DND-41 (cell line): Measurements from ENCODE around the gene KRTAP10-5.

Experiments used
- ATAC-seq: fragments of 200-7000 bp; cut with Tn5 transposase; 3 replicates; pipeline ENCODE4 v1.9.1; 2021; ENCODE audit warnings: low read depth; ENCODE audit not compliant: insufficient read depth
- DNase-seq: peaks from one replicate; pipeline ENCODE4 v3.0.0-alpha.2; 2020
- H2AFZ ChIP-seq: 2 replicates; pipeline ENCODE4 v1.6.0; 2012; ENCODE audit warnings: low read depth, low read length
- H3K27ac ChIP-seq: 2 replicates; pipeline ENCODE4 v1.5.1; 2012; ENCODE audit warnings: low read length, inconsistent platforms
- H3K27me3 ChIP-seq: fragments of 200-600 bp; sonication (generic); 2 replicates; pipeline ENCODE4 v1.6.0; 2012; ENCODE audit warnings: low read length, mild to moderate bottlenecking, inconsistent platforms; ENCODE audit not compliant: insufficient read depth, poor library complexity
- H3K36me3 ChIP-seq: 2 replicates; pipeline ENCODE4 v1.5.1; 2012; ENCODE audit warnings: low read length, inconsistent platforms; ENCODE audit not compliant: insufficient read depth
- H3K4me1 ChIP-seq: 2 replicates; pipeline ENCODE4 v1.5.1; 2012; ENCODE audit warnings: mild to moderate bottlenecking, low read length; ENCODE audit not compliant: insufficient read depth
- H3K4me2 ChIP-seq: 2 replicates; pipeline ENCODE4 v1.6.0; 2012; ENCODE audit warnings: mild to moderate bottlenecking, moderate library complexity, low read length, inconsistent platforms; ENCODE audit not compliant: insufficient read depth
- H3K4me3 ChIP-seq, 2 experiments: fragments of 200-600 bp in 1 of 2; shearing (Covaris generic) in 1 of 2; 2 replicates each; pipeline ENCODE4 v1.5.1; 2012 to 2016; ENCODE audit warnings: inconsistent platforms in 2 of 2, low read length in 2 of 2, mild to moderate bottlenecking in 2 of 2, low read depth in 1 of 2, moderate library complexity in 1 of 2
- H3K79me2 ChIP-seq: 2 replicates; pipeline ENCODE4 v1.6.0; 2012; ENCODE audit warnings: low read length, inconsistent platforms; ENCODE audit not compliant: insufficient read depth
- H3K9ac ChIP-seq: 2 replicates; pipeline ENCODE4 v1.6.0; 2012; ENCODE audit warnings: low read depth, mild to moderate bottlenecking, inconsistent platforms, low read length, moderate library complexity
- H3K9me3 ChIP-seq: 2 replicates; pipeline ENCODE4 v1.5.1; 2012; ENCODE audit warnings: low read length, moderate library complexity, mild to moderate bottlenecking, inconsistent platforms; ENCODE audit not compliant: insufficient read depth, severe bottlenecking
- H4K20me1 ChIP-seq: 2 replicates; pipeline ENCODE4 v1.6.0; 2012; ENCODE audit warnings: low read length; ENCODE audit not compliant: insufficient read depth
- CTCF ChIP-seq: IDR thresholded peaks from 2 replicates; pipeline ENCODE4 v1.5.1; 2012; ENCODE audit warnings: borderline replicate concordance, low read length, moderate library complexity, mild to moderate bottlenecking; ENCODE audit not compliant: poor library complexity, severe bottlenecking; ENCODE audit errors: extremely low read depth
- EZH2 ChIP-seq: IDR thresholded peaks from 3 replicates; pipeline ENCODE4 v1.6.1; 2012; ENCODE audit warnings: borderline replicate concordance, low read depth, mild to moderate bottlenecking, moderate library complexity, low read length, inconsistent platforms; ENCODE audit not compliant: severe bottlenecking

Gene KRTAP10-5

GRCh38 chr21:44534688-44535087 lies 45.7 kb downstream of the KRTAP10-5 start:
- DNase-seq (no peak), ATAC-seq (no peak)
- Histone ChIP-seq H3K36me3 (no peaks in the 10 kb centered on the region), H3K9ac (no peak overlapping the region), H3K4me1 (no peaks in the 10 kb centered on the region), H3K79me2 (no peaks in the 10 kb centered on the region), H3K27me3 (peaks cover 2% of the 10 kb centered on the region), H2AFZ (no peak overlapping the region), H3K9me3 (no peaks in the 10 kb centered on the region), H4K20me1 (no peaks in the 10 kb centered on the region), H3K4me2 (no peak overlapping the region), H3K27ac (no peak overlapping the region), H3K4me3 (no peak overlapping the region)
- TF ChIP-seq EZH2 (no peak), CTCF (no peak)

GRCh38 chr21:44533891-44534627 lies 46.3 kb downstream of the KRTAP10-5 start:
- no peaks in the 10 kb centered on the region for H3K79me2 ChIP-seq
- H2AFZ ChIP-seq, result no peak overlapping the region
- no peaks in the 10 kb centered on the region for H3K9me3 ChIP-seq
- no peak for TF ChIP-seq CTCF
- no peak for TF ChIP-seq EZH2
- no peak overlapping the region for H3K27ac ChIP-seq
- H3K9ac ChIP-seq, result no peak overlapping the region
- H3K27me3 ChIP-seq, result peaks cover 2% of the 10 kb centered on the region
- H3K4me2 ChIP-seq, result no peak overlapping the region
- H4K20me1 ChIP-seq, result no peaks in the 10 kb centered on the region
- no peaks in the 10 kb centered on the region for H3K36me3 ChIP-seq
- no peak overlapping the region for H3K4me3 ChIP-seq
- H3K4me1 ChIP-seq, result no peaks in the 10 kb centered on the region
- DNase-seq, result no peak
- no peak for ATAC-seq

GRCh38 chr21:44533121-44533890 lies 47.1 kb downstream of the KRTAP10-5 start:
- H3K27ac ChIP-seq, result no peak overlapping the region
- no peaks in the 10 kb centered on the region for H4K20me1 ChIP-seq
- H3K9ac ChIP-seq, result no peak overlapping the region
- TF ChIP-seq CTCF, result no peak
- TF ChIP-seq EZH2, result no peak
- H3K27me3 ChIP-seq, result peaks cover 2% of the 10 kb centered on the region
- no peaks in the 10 kb centered on the region for H3K79me2 ChIP-seq
- H3K36me3 ChIP-seq, result no peaks in the 10 kb centered on the region
- H3K4me3 ChIP-seq, result no peak overlapping the region
- no peak for DNase-seq
- no peaks in the 10 kb centered on the region for H3K4me1 ChIP-seq
- no peak overlapping the region for H2AFZ ChIP-seq
- H3K9me3 ChIP-seq, result no peaks in the 10 kb centered on the region
- H3K4me2 ChIP-seq, result no peak overlapping the region
- no peak for ATAC-seq
